ENCODE measurements around the gene CD70.
A peak's percentile ranks its signal among the peaks of the same experiment; 100 is the strongest.

CD70 gene

GRCh38 chr19:6593651-6594416 is 2.9 kb upstream of the CD70 start:
- TF ChIP-seq CTCF (IDR thresholded peaks at IDR 0.05; ENCODE audit: low read depth, low read length): no peak
- in situ Hi-C loops (cut with HindIII; ENCODE audit: low sequenced_read_pairs): no loop called here

DNA sequence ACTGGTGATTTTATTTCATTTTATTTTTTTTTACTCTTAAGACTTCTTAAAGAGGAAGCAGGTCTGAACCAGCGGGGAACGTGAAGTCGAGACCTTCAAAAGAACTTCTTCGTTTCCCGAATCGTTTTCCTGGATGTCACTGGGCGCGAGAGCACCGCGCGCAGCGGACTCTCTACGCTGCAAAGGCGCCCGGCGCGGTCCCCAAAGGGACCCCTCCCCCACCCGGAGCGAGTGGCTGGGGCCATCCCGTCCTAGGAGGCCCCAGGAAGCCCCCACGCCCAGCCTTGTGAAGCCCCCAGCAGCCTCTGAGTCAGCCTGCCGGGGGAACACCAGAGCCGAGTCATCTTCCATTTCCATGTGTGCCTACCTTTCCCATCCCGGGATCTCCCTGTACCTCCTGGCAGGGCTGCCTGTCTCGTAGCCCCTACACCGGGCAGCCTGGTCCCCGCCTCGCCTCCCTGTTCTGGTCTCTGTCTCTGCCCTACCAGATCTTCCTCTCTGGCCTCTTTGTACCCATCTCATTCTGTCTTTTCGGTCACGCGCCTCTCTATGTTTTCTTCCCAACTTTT is 608 bp downstream of the CD70 start:
- H3K4me3 ChIP-seq (ENCODE audit: low read depth, low read length): peak overlapping the region; percentile 24
- TF ChIP-seq CTCF (IDR thresholded peaks at IDR 0.05; ENCODE audit: low read depth, low read length): no peak
- in situ Hi-C loops (cut with HindIII; ENCODE audit: low sequenced_read_pairs): no loop called here
- DNase-seq (ENCODE audit: low read depth, low spot score): no peak

More at GRCh38 chr19:6593651-6594416, 2.9 kb upstream of the CD70 start:
- no peak overlapping the region for H3K4me3 ChIP-seq (ENCODE audit: low read depth, low read length)
- DNase-seq (ENCODE audit: low read depth, low spot score): no peak

- peak overlapping the region; percentile 24 for H3K4me3 ChIP-seq (ENCODE audit: low read depth, low read length)
- TF ChIP-seq CTCF (IDR thresholded peaks at IDR 0.05; ENCODE audit: low read depth, low read length): no peak
- DNase-seq (ENCODE audit: low read depth, low spot score): no peak
- in situ Hi-C loops (cut with HindIII; ENCODE audit: low sequenced_read_pairs): no loop called here
Measured at GRCh38 chr19:6589711-6590257, 1.2 kb downstream of the CD70 start.

DNA sequence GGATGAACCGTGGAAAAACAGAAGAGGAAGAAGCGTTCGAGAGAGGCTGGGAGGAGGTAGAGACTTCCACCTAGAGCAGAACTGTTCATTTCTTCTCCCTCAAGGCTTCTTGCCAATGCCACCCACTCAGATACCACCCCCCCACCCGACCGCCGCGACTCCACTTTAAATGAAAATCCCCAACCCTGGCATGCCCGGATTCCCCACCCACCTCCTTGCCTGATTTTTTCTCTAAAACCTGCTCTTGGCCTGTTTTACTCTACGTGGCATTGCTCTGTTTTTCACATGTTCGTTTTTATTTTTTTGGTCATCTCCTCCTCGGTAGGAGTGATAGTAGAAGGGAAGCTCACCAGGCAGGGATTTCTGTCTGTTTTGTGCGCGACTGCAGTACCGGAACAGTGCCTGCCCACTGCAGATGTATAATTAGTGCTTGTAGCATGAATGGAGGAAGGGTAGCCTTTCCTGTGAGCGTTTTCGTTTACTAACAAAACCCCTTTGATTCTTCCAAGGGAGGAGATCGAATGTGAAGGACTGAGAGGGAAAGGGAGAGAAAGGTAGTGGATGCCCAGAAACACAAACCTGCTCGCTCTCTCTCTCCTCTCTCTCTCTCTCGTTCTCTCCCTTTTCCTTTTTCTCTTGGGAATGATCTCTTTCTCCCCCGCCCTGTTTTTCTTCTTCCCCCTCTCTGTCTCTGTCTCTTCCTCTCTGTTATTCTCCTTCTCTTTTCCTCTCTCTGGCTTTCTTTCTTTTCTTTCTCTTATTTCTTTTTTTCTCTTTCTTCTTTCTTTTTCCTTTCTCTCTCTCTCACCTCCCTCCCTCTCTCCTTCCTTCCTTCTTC is 2.2 kb downstream of the CD70 start:
- no peak for TF ChIP-seq CTCF (IDR thresholded peaks at IDR 0.05; ENCODE audit: low read depth, low read length)
- in situ Hi-C loops (cut with HindIII; ENCODE audit: low sequenced_read_pairs): no loop called here
- no peak for DNase-seq (ENCODE audit: low read depth, low spot score)
- H3K4me3 ChIP-seq (ENCODE audit: low read depth, low read length): peak overlapping the region; percentile 5

GRCh38 chr19:6587998-6588507 is 2.9 kb downstream of the CD70 start:
- DNase-seq (ENCODE audit: low read depth, low spot score): no peak
- H3K4me3 ChIP-seq (ENCODE audit: low read depth, low read length): no peak overlapping the region
- in situ Hi-C loops (cut with HindIII; ENCODE audit: low sequenced_read_pairs): no loop called here
- TF ChIP-seq CTCF (IDR thresholded peaks at IDR 0.05; ENCODE audit: low read depth, low read length): no peak
